HepG2 (cell line): ENCODE results near the gene MIB1. TPM values are rescaled to one million over a fixed set of nuclear protein-coding genes. Genes with fewer than 3 reads are reported as not detected.

Experiments
- ATAC-seq: fragments of 200-7000 bp; cut with Tn5 transposase; 3 replicates; pipeline ENCODE4 v1.9.1; 2020; ENCODE audit warnings: mild to moderate bottlenecking, moderate library complexity
- BruUV-seq: library from RNA; stranded (reverse); fragments of 400-500 nt; replicated peaks from 2 replicates; lab custom pipeline; 2021; lab: Mats Ljungman, UMichigan
- CTCF ChIA-PET: fragments of 300-600 bp; formaldehyde crosslinking; extraction: SDS; loops from one replicate; lab custom pipeline; 2021; ENCODE audit warnings: low total read pairs, inconsistent platforms, low intra/inter-chr PET ratio; lab: Yijun Ruan, JAX
- POLR2A ChIA-PET: fragments of 350-600 bp; sonication (Branson Sonifier 250); formaldehyde crosslinking; loops from one replicate; lab custom pipeline; 2020; ENCODE audit warnings: antibody characterized with exemption, inconsistent platforms; lab: Yijun Ruan, JAX
- DNase-seq: peaks from one replicate; pipeline ENCODE4 v3.0.0-alpha.2; 2015; ENCODE audit warnings: low spot score
- FAIRE-seq: peaks from 3 replicates; lab custom pipeline; 2011; peaks lifted over from hg19 to GRCh38; lab: Jason Lieb, UNC
- H2AFZ ChIP-seq: one replicate; pipeline ENCODE4 v1.6.1; 2011; ENCODE audit warnings: low read length, inconsistent platforms
- H3K27ac ChIP-seq: fragments of 300-600 bp; 3 replicates; pipeline ENCODE4 v1.8.0; 2011; ENCODE audit warnings: mixed run types, mild to moderate bottlenecking, mixed read lengths, low read length, inconsistent platforms; ENCODE audit not compliant: insufficient read depth; ENCODE audit errors: extremely low read length
- H3K27me3 ChIP-seq, 2 experiments: fragments of 200-600 bp in 1 of 2; 2 replicates in 1 of 2; 3 replicates in 1 of 2; pipeline versions ENCODE4 v1.6.0 to v1.8.0; 2011; ENCODE audit warnings: low read length in 2 of 2, mild to moderate bottlenecking in 2 of 2, moderate library complexity in 2 of 2, inconsistent platforms in 1 of 2; ENCODE audit not compliant: insufficient read depth in 2 of 2, control insufficient read depth in 1 of 2
- H3K36me3 ChIP-seq, 2 experiments: fragments of 200-600 bp in 1 of 2; replicated peaks in 1 of 2; 2 replicates in 1 of 2; 3 replicates in 1 of 2; pipeline versions ENCODE4 v1.5.1 to v1.8.0; 2011; ENCODE audit warnings: low read length in 2 of 2, inconsistent platforms in 1 of 2; ENCODE audit not compliant: insufficient read depth in 2 of 2, control insufficient read depth in 1 of 2
- H3K4me1 ChIP-seq: 2 replicates; pipeline ENCODE4 v1.5.1; 2012; ENCODE audit warnings: low read length, inconsistent platforms; ENCODE audit not compliant: insufficient read depth
- H3K4me2 ChIP-seq: 2 replicates; pipeline ENCODE4 v1.6.0; 2011; ENCODE audit warnings: low read depth, low read length, inconsistent platforms
- H3K4me3 ChIP-seq, 3 experiments: fragments of 200-600 bp in 1 of 3; sonication (generic), shearing (Covaris generic) in 1 of 3; replicated peaks in 1 of 3; 2 replicates each; pipeline ENCODE4 v1.5.1; 2011 to 2016; ENCODE audit warnings: low read length in 3 of 3, inconsistent platforms in 2 of 3, low read depth in 2 of 3, mild to moderate bottlenecking in 2 of 3, control low read depth in 1 of 3, mixed read lengths in 1 of 3; ENCODE audit not compliant: insufficient read depth in 1 of 3
- H3K79me2 ChIP-seq: one replicate; pipeline ENCODE4 v1.6.1; 2011; ENCODE audit warnings: low read length, inconsistent platforms; ENCODE audit not compliant: insufficient read depth
- H3K9ac ChIP-seq: 2 replicates; pipeline ENCODE4 v1.6.0; 2011; ENCODE audit warnings: mild to moderate bottlenecking, low read depth, low read length, inconsistent platforms; ENCODE audit not compliant: insufficient read depth
- H3K9me3 ChIP-seq: 2 replicates; pipeline ENCODE4 v1.5.1; 2012; ENCODE audit warnings: mild to moderate bottlenecking, low read length
- H4K20me1 ChIP-seq: 2 replicates; pipeline ENCODE4 v1.6.0; 2011; ENCODE audit warnings: inconsistent platforms, mild to moderate bottlenecking, low read length, moderate library complexity; ENCODE audit not compliant: insufficient read depth
- ARID5B ChIP-seq: IDR thresholded peaks from 2 replicates; pipeline ENCODE4 v1.4.0; 2020; ENCODE audit warnings: mild to moderate bottlenecking, missing genetic modification reagents
- ATRX ChIP-seq: sonication (generic); formaldehyde crosslinking; IDR thresholded peaks from 2 replicates; pipeline ENCODE4 v1.4.0; 2020; ENCODE audit warnings: missing genetic modification reagents, borderline replicate concordance
- GFI1 ChIP-seq: sonication (generic); formaldehyde crosslinking; IDR thresholded peaks from 2 replicates; pipeline ENCODE4 v1.5.0; 2020; ENCODE audit warnings: missing genetic modification reagents, mild to moderate bottlenecking, borderline replicate concordance
- NPAS2 ChIP-seq: sonication (generic); formaldehyde crosslinking; IDR thresholded peaks from 2 replicates; pipeline ENCODE4 v1.8.0; 2022; ENCODE audit warnings: mild to moderate bottlenecking, missing genetic modification reagents, borderline replicate concordance
- PRPF4 ChIP-seq: fragments of 200-400 bp; formaldehyde crosslinking; IDR thresholded peaks from 2 replicates; pipeline ENCODE4 v1.6.1; 2016; ENCODE audit warnings: low read length, low read depth; ENCODE audit not compliant: poor library complexity, severe bottlenecking
- RFX5 ChIP-seq: IDR thresholded peaks from 2 replicates; pipeline ENCODE4 v1.6.1; 2011; ENCODE audit warnings: low read depth, low read length, improper control_type of control experiment
- TEAD2 ChIP-seq: sonication (generic); formaldehyde crosslinking; IDR thresholded peaks from 2 replicates; pipeline ENCODE4 v1.9.0; 2021; ENCODE audit warnings: missing genetic modification reagents
- ZNF496 ChIP-seq: sonication (generic); formaldehyde crosslinking; IDR thresholded peaks from 2 replicates; pipeline ENCODE4 v1.8.1; 2023; ENCODE audit warnings: mild to moderate bottlenecking, moderate library complexity, missing genetic modification reagents; ENCODE audit not compliant: insufficient replicate concordance
- ZNF512 ChIP-seq: sonication (generic); formaldehyde crosslinking; IDR thresholded peaks from 2 replicates; pipeline ENCODE4 v1.4.0; 2020; ENCODE audit warnings: mild to moderate bottlenecking, missing genetic modification reagents
- ZNF670 ChIP-seq: sonication (generic); formaldehyde crosslinking; IDR thresholded peaks from 2 replicates; pipeline ENCODE4 v1.8.0; 2022; ENCODE audit warnings: mild to moderate bottlenecking, missing genetic modification reagents, borderline replicate concordance
- WGBS: methylation state at CpG from one replicate; pipeline ENCODE4 v1.1.6; 2017; ENCODE audit warnings: low lambda C conversion rate; 5-methylcytosine and 5-hydroxymethylcytosine counted together
- in situ Hi-C: cut with HindIII; loops from 2 replicates; pipeline ENCODE4 v1.10.0; 2017; ENCODE audit warnings: low pct_unique_long_range_greater_than_20kb; ENCODE audit not compliant: extremely low pct_ligation_motif_present
- intact Hi-C: fragments of 100-400 bp; cut with micrococcal nuclease; formaldehyde crosslinking; loops from one replicate; pipeline ENCODE4 v1.10.0; 2022; ENCODE audit not compliant: unreplicated experiment
- polyA plus RNA-seq, 8 experiments: library from polyadenylated mRNA; depleted of rRNA in 3 of 8; stranded (reverse) in 7 of 8; unstranded in 1 of 8; fragments of >200 nt; fragmentation: Illumina TruSeq in 4 of 8; extraction: Trizol in 4 of 8; gene quantifications; 2 replicates each; pipeline versions ENCODE4 v1.2.1 to v1.2.3, GENCODE V29; 2011 to 2016; ENCODE audit warnings: low read depth in 4 of 8, missing spikeins in 1 of 8, mixed read lengths in 1 of 8; ENCODE audit not compliant: insufficient read depth in 1 of 8
- total RNA-seq, 5 experiments: library from RNA; depleted of rRNA; stranded (reverse); fragments of >200 nt; fragmentation: Illumina TruSeq; extraction: Trizol; gene quantifications; 2 replicates each; pipeline ENCODE4 v1.2.3, GENCODE V29; 2016; ENCODE audit warnings: low read depth in 1 of 5
- TF ChIP-seq, protein P1 (sequence below): sonication (generic); formaldehyde crosslinking; IDR thresholded peaks from 2 replicates; pipeline ENCODE4 v1.5.0; 2020; ENCODE audit warnings: missing genetic modification reagents

Gene MIB1
- total and polyA plus RNA-seq, 2 of the 13 experiments (the other 11 are each of a cell fraction or from before 2014, with no cell fraction given) = 12.0 to 47.0 TPM

GRCh38 chr18:21714474-21714873, 26.1 kb upstream of the MIB1 start:
- Histone ChIP-seq H3K4me3 (no peak overlapping the region), H3K27ac (no peak overlapping the region), H3K4me2 (no peak overlapping the region), H3K9ac (no peak overlapping the region), H3K9me3 (no peaks in the 10 kb centered on the region), H3K79me2 (no peaks in the 10 kb centered on the region)
- intact Hi-C loops (no loop called here), in situ Hi-C loops (no loop called here)
- CTCF ChIA-PET = no interaction called here
- whole genome bisulfite sequencing = 100% methylated on average over 1 of the region's 1 CpG
- FAIRE-seq = no peak
- POLR2A ChIA-PET = no interaction called here
- DNase-seq = no peak
- no TSS peak for BruUV-seq
- TF ChIP-seq, protein P1, sequence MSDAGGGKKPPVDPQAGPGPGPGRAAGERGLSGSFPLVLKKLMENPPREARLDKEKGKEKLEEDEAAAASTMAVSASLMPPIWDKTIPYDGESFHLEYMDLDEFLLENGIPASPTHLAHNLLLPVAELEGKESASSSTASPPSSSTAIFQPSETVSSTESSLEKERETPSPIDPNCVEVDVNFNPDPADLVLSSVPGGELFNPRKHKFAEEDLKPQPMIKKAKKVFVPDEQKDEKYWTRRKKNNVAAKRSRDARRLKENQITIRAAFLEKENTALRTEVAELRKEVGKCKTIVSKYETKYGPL (CRISPR knock-in tag) = no peak
- TF ChIP-seq ATRX (CRISPR knock-in tag) (no peak), ZNF670 (CRISPR knock-in tag) (no peak), RFX5 (no peak), NPAS2 (CRISPR knock-in tag) (no peak), PRPF4 (no peak), ZNF512 (CRISPR knock-in tag) (no peak), GFI1 (no peak), ARID5B (no peak), TEAD2 (CRISPR knock-in tag) (no peak), ZNF496 (CRISPR knock-in tag) (no peak)
- TF ChIP-seq, all 625 proteins: peak for 0
- Histone ChIP-seq H2AFZ (no peak overlapping the region), H4K20me1 (no peaks in the 10 kb centered on the region), H3K4me1 (peaks cover 13% of the 10 kb centered on the region), H3K27me3 (no peaks in the 10 kb centered on the region; a peak in 1 of 5 replicates), H3K36me3 (no peaks in the 10 kb centered on the region)
- ATAC-seq = no peak
